SKM-1 (cell line): ENCODE results near the gene CDAN1.
"Not testable (repeated sequence)": the region's sequence is repeated elsewhere in the genome, so short reads cannot be mapped to it uniquely, and the experiment has no call there.

ENCODE experiments used
- DNase-seq: peaks from one replicate; lab custom pipeline; 2025; ENCODE audit not compliant: unreplicated experiment; lab: John Stamatoyannopoulos, UW

CDAN1 gene

GRCh38 chr15:42712584-42712983 is 24.3 kb downstream of the CDAN1 start:
- no peak for DNase-seq

GRCh38 chr15:42711746-42712145 is 25.2 kb downstream of the CDAN1 start:
- DNase-seq = no peak

GRCh38 chr15:42710662-42711061 is 26.3 kb downstream of the CDAN1 start:
- no peak for DNase-seq

GRCh38 chr15:42707873-42708544 is 28.9 kb downstream of the CDAN1 start:
- DNase-seq = no peak

- no peak for DNase-seq
These were observed 29.9 kb downstream of the CDAN1 start for GRCh38 chr15:42707068-42707467.

- no peak for DNase-seq
These were observed 31.6 kb downstream of the CDAN1 start for GRCh38 chr15:42705336-42705735.

GRCh38 chr15:42704492-42704926 is 32.4 kb downstream of the CDAN1 start:
- DNase-seq = peak; percentile 32

GRCh38 chr15:42696626-42697025 is 40.3 kb downstream of the CDAN1 start:
- no peak for DNase-seq

GRCh38 chr15:42695527-42696071 is 41.3 kb downstream of the CDAN1 start:
- DNase-seq = no peak

- no peak for DNase-seq
These were observed 42.5 kb downstream of the CDAN1 start for GRCh38 chr15:42694398-42694797.

- DNase-seq = no peak
These were observed 43.0 kb downstream of the CDAN1 start for GRCh38 chr15:42693942-42694341.

GRCh38 chr15:42693496-42693895 is 43.4 kb downstream of the CDAN1 start:
- no peak for DNase-seq

- no peak for DNase-seq
These were observed 43.9 kb downstream of the CDAN1 start for GRCh38 chr15:42692997-42693396.

- no peak for DNase-seq
These were observed 44.4 kb downstream of the CDAN1 start for GRCh38 chr15:42692536-42692935.

- DNase-seq = no peak
These were observed 45.2 kb downstream of the CDAN1 start for GRCh38 chr15:42691770-42692169.

GRCh38 chr15:42691308-42691707 is 45.6 kb downstream of the CDAN1 start:
- no peak for DNase-seq

- DNase-seq = no peak
These were observed 48.6 kb downstream of the CDAN1 start for GRCh38 chr15:42688301-42688700.

GRCh38 chr15:42687740-42688139 is 49.2 kb downstream of the CDAN1 start:
- DNase-seq = no peak

- DNase-seq = no peak
These were observed 50.6 kb downstream of the CDAN1 start for GRCh38 chr15:42686281-42686680.

- no peak for DNase-seq
These were observed 55.8 kb downstream of the CDAN1 start for GRCh38 chr15:42681119-42681518.

GRCh38 chr15:42680142-42680482 is 56.8 kb downstream of the CDAN1 start:
- DNase-seq = not testable (repeated sequence)

- no peak for DNase-seq
These were observed 57.4 kb downstream of the CDAN1 start for GRCh38 chr15:42679285-42680141.
